A549 (cell line): ENCODE data around the gene KCNQ1OT1. TPM values are rescaled to one million over a fixed set of nuclear protein-coding genes. Genes with fewer than 3 reads are reported as not detected.

Source experiments
- ATAC-seq, 2 experiments: fragments of 200-7000 bp in 1 of 2; fragments of >200 bp in 1 of 2; cut with Nextera tagmentation in 1 of 2; cut with Tn5 transposase in 1 of 2; 3 replicates each; pipeline versions ENCODE4 v1.8.0 to v1.9.1; 2018 to 2020; ENCODE audit warnings: mild to moderate bottlenecking in 1 of 2, moderate library complexity in 1 of 2
- CTCF ChIA-PET: fragments of 300-600 bp; sonication (Branson Sonifier 250); formaldehyde crosslinking; extraction: SDS; loops from one replicate; lab custom pipeline; 2021; ENCODE audit warnings: antibody characterized with exemption, inconsistent platforms; lab: Yijun Ruan, JAX
- POLR2A ChIA-PET: fragments of 350-600 bp; formaldehyde crosslinking; extraction: SDS; loops from one replicate; lab custom pipeline; 2021; ENCODE audit warnings: antibody characterized with exemption, inconsistent platforms; lab: Yijun Ruan, JAX
- DNase-seq, 2 experiments: peaks; one replicate each; pipeline versions ENCODE4 v3.0.0 to v3.0.0-alpha.2; 2011 to 2016; ENCODE audit warnings: low read depth in 1 of 2, low spot score in 1 of 2
- FAIRE-seq: peaks from 2 replicates; lab custom pipeline; 2011; peaks lifted over from hg19 to GRCh38; lab: Jason Lieb, UNC
- H3K27ac ChIP-seq, 2 experiments: fragments of >200 bp; sonication (Bioruptor Twin); formaldehyde crosslinking; 3 replicates each; pipeline ENCODE4 v1.5.1; 2016 to 2017
- H3K4me1 ChIP-seq: fragments of >200 bp; sonication (Bioruptor Twin); formaldehyde crosslinking; 3 replicates; pipeline ENCODE4 v1.6.1; 2016
- H3K4me2 ChIP-seq: fragments of >200 bp; sonication (Bioruptor Twin); formaldehyde crosslinking; 3 replicates; pipeline ENCODE4 v1.6.1; 2016
- H3K4me3 ChIP-seq: fragments of >200 bp; sonication (Bioruptor Twin); formaldehyde crosslinking; 3 replicates; pipeline ENCODE4 v1.5.1; 2016
- H3K9me3 ChIP-seq: fragments of >200 bp; sonication (Bioruptor Twin); formaldehyde crosslinking; 3 replicates; pipeline ENCODE4 v1.6.1; 2016
- CBX2 ChIP-seq: fragments of 200-600 bp; sonication (generic); IDR thresholded peaks from 2 replicates; pipeline ENCODE4 v1.6.1; 2016; ENCODE audit warnings: low read depth, mild to moderate bottlenecking, borderline replicate concordance
- CHD2 ChIP-seq: fragments of 150-350 bp; IDR thresholded peaks from 2 replicates; pipeline ENCODE4 v1.6.1; 2014; ENCODE audit warnings: low read length; ENCODE audit not compliant: partially characterized antibody
- EP300 ChIP-seq, 2 experiments: fragments of >200 bp; sonication (Bioruptor Twin); formaldehyde crosslinking; IDR thresholded peaks; 2 replicates in 1 of 2; 3 replicates in 1 of 2; pipeline ENCODE4 v1.6.1; 2016 to 2017
- HEYL ChIP-seq: fragments of 250-450 bp; sonication (Bioruptor Pico); IDR thresholded peaks from 2 replicates; pipeline ENCODE4 v1.8.0; 2021; ENCODE audit warnings: mild to moderate bottlenecking, moderate library complexity
- KDM1A ChIP-seq: fragments of 200-600 bp; sonication (generic); IDR thresholded peaks from 2 replicates; pipeline ENCODE4 v1.6.1; 2016; ENCODE audit warnings: low read depth, mild to moderate bottlenecking
- MAZ ChIP-seq: fragments of 150-350 bp; IDR thresholded peaks from 2 replicates; pipeline ENCODE4 v1.6.1; 2014; ENCODE audit warnings: antibody characterized with exemption, low read depth, low read length, borderline replicate concordance
- MYC ChIP-seq: IDR thresholded peaks from 2 replicates; pipeline ENCODE4 v1.6.1; 2012; ENCODE audit warnings: mild to moderate bottlenecking, inconsistent platforms, low read length, improper control_type of control experiment, borderline replicate concordance
- NFE2L2 ChIP-seq: fragments of 150-350 bp; conservative IDR thresholded peaks from 2 replicates; pipeline ENCODE4 v1.6.1; 2014; ENCODE audit warnings: low read length
- POLR2AphosphoS2 ChIP-seq: conservative IDR thresholded peaks from 2 replicates; pipeline ENCODE4 v1.6.1; 2012; ENCODE audit warnings: low read length, improper control_type of control experiment, inconsistent platforms
- RFX5 ChIP-seq: fragments of 450-650 bp; IDR thresholded peaks from 2 replicates; pipeline ENCODE4 v1.7.1; 2014; ENCODE audit warnings: antibody characterized with exemption, mild to moderate bottlenecking, moderate library complexity
- USF2 ChIP-seq: fragments of 450-650 bp; IDR thresholded peaks from 2 replicates; pipeline ENCODE4 v1.6.1; 2014; ENCODE audit warnings: antibody characterized with exemption
- ZC3H11A ChIP-seq: fragments of 450-650 bp; IDR thresholded peaks from 2 replicates; pipeline ENCODE4 v1.6.1; 2014; ENCODE audit warnings: antibody characterized with exemption, mild to moderate bottlenecking
- WGBS: methylation state at CpG from one replicate; pipeline ENCODE4 v1.1.6; 2017; ENCODE audit errors: missing lambda C conversion rate; 5-methylcytosine and 5-hydroxymethylcytosine counted together
- polyA plus RNA-seq, 4 experiments: library from polyadenylated mRNA; depleted of rRNA in 3 of 4; stranded (reverse); fragments of >200 nt; fragmentation: RNase III in 1 of 4; extraction: RNeasy Plus Mini Kit Qiagen cat#74134 plus additional on column Dnase treatment in 1 of 4; gene quantifications; 2 replicates in 3 of 4; 3 replicates in 1 of 4; pipeline ENCODE4 v1.2.3, GENCODE V29; 2011 to 2017
- TF ChIP-seq, protein P1 (sequence below): fragments of 150-350 bp; IDR thresholded peaks from 2 replicates; pipeline ENCODE4 v1.6.1; 2014; ENCODE audit warnings: low read depth, mild to moderate bottlenecking, low read length
- TF ChIP-seq, protein P2 (sequence below): fragments of >200 bp; sonication (Bioruptor Twin); formaldehyde crosslinking; IDR thresholded peaks from 2 replicates; pipeline ENCODE4 v1.6.1; 2016

Gene KCNQ1OT1
- polyA plus RNA-seq, 2 of the 4 experiments (the other 2 are of a cell fraction): 0.03 to 0.13 TPM

DNA sequence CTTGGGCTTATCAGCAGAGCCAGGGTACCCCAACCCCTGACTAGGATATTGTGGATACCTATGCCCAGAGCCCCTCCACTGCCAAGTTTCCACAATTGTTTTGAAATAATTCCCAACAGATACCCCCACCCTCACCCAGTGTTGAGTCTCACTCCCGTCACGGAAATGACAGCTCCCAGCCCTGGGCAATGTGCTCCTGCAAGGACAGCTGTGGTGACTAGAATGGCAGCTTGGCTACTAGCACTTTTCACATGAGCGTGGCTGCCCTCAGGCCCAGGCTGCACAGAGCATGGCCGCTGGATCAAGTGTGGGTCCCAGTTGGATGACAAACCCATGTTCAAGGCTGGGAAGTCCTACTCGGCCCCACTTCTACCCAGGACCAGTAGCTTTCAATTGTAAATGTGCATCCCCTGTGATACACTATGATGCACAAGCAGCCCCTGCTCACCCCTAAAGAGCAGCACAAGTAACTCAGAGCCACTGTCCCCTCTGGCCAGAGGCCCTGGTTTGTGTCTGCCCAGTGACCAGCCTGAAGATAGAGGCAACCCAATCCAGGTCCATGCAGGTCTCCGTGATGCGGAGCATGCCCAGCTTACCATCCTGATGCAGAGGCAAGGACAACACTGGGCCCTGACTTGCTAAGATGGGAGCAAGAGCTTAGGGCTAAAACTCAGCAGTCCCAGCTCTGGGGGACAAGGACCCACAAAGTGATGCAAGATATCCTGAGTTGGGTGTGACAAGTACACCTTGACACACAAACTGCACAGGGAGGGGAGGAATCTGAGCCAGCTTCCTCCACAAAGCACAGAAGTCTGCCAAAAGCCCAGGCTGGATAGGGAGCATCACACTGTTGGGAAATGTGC, 13.2 kb downstream of the KCNQ1OT1 start:
- Histone ChIP-seq H3K4me3 (no peak overlapping the region), H3K4me1 (no peaks in the 10 kb centered on the region), H3K9me3 (no peaks in the 10 kb centered on the region), H3K27ac (no peak overlapping the region), H3K4me2 (no peak overlapping the region)
- FAIRE-seq (no peak), ATAC-seq (no peak), DNase-seq (no peak)
- ChIA-PET POLR2A (no interaction called here), CTCF (interaction anchor here (0.8 to 2.0 kb wide), 5 partner anchors 9 to 205 kb away, joined by 3 to 11 read pairs (median 4); no protein-coding TSS in a partner anchor)
- WGBS: 87% methylated on average over 7 of the region's 7 CpGs
- TF ChIP-seq KDM1A (no peak), ZC3H11A (no peak)
- TF ChIP-seq, protein P1, sequence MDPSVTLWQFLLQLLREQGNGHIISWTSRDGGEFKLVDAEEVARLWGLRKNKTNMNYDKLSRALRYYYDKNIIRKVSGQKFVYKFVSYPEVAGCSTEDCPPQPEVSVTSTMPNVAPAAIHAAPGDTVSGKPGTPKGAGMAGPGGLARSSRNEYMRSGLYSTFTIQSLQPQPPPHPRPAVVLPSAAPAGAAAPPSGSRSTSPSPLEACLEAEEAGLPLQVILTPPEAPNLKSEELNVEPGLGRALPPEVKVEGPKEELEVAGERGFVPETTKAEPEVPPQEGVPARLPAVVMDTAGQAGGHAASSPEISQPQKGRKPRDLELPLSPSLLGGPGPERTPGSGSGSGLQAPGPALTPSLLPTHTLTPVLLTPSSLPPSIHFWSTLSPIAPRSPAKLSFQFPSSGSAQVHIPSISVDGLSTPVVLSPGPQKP: no peak

GRCh38 chr11:2685566-2686359, 14.0 kb downstream of the KCNQ1OT1 start:
- Histone ChIP-seq H3K4me2 (no peak overlapping the region), H3K27ac (no peak overlapping the region), H3K4me3 (no peak overlapping the region), H3K9me3 (no peaks in the 10 kb centered on the region), H3K4me1 (no peaks in the 10 kb centered on the region)
- ATAC-seq (no peak), FAIRE-seq (no peak), DNase-seq (no peak)
- POLR2A ChIA-PET: no interaction called here
- CTCF ChIA-PET: interaction anchor here (1.9 to 2.0 kb wide), 2 partner anchors 154 to 206 kb away, joined by 5 to 11 read pairs; no protein-coding TSS in a partner anchor
- WGBS: 93% methylated on average over 11 of the region's 13 CpGs
- TF ChIP-seq, protein P2, sequence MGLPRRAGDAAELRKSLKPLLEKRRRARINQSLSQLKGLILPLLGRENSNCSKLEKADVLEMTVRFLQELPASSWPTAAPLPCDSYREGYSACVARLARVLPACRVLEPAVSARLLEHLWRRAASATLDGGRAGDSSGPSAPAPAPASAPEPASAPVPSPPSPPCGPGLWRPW: no peak
- TF ChIP-seq RFX5: no peak
- no peak for TF ChIP-seq POLR2AphosphoS2
- no peak for TF ChIP-seq MYC

- DNase-seq (no peak), ATAC-seq (no peak), FAIRE-seq (no peak)
- WGBS: 73% methylated on average over 6 of the region's 6 CpGs
- no peak for TF ChIP-seq MAZ
- TF ChIP-seq NFE2L2: no peak
- no peak for TF ChIP-seq HEYL (CRISPR knock-in tag)
- TF ChIP-seq, protein P1: no peak
- TF ChIP-seq CBX2: no peak
- no peak for TF ChIP-seq USF2
- TF ChIP-seq CHD2: no peak
- TF ChIP-seq EP300 (IDR thresholded peaks at IDR 0.05): no peak
- POLR2A ChIA-PET: no interaction called here
- Histone ChIP-seq H3K4me1 (no peaks in the 10 kb centered on the region), H3K4me3 (no peak overlapping the region), H3K27ac (no peak overlapping the region), H3K9me3 (no peaks in the 10 kb centered on the region), H3K4me2 (no peak overlapping the region)
- CTCF ChIA-PET: no interaction called here
These were observed 14.7 kb downstream of the KCNQ1OT1 start for GRCh38 chr11:2685051-2685450.
